Testis (tissue), 2 donors: Measurements from ENCODE around the gene SPATA32.

Experiments used
- CTCF ChIP-seq, 3 experiments: fragments of 450-650 bp in 2 of 3; fragments of 200-600 bp in 1 of 3; sonication (generic) in 1 of 3; IDR thresholded peaks; one replicate each; pipeline ENCODE4 v1.5.1; 2016 to 2019; ENCODE audit warnings: antibody characterized with exemption in 3 of 3, mild to moderate bottlenecking in 2 of 3, moderate library complexity in 1 of 3
- POLR2A ChIP-seq: fragments of 450-650 bp; IDR thresholded peaks from one replicate; pipeline ENCODE4 v1.6.1; 2017; ENCODE audit warnings: antibody characterized with exemption, mild to moderate bottlenecking, moderate library complexity

GRCh38 chr17:45240905-45241327 is 21.0 kb downstream of the SPATA32 start:
- TF ChIP-seq CTCF (IDR thresholded peaks at IDR 0.05) (no peak), POLR2A (no peak)
